ENCODE results near the gene KCNK18. TPM values are rescaled to one million over a fixed set of nuclear protein-coding genes. Genes with fewer than 3 reads are reported as not detected.

KCNK18 gene
- total and polyA plus RNA-seq, 4 experiments from 2014 or later, result not detected

DNA sequence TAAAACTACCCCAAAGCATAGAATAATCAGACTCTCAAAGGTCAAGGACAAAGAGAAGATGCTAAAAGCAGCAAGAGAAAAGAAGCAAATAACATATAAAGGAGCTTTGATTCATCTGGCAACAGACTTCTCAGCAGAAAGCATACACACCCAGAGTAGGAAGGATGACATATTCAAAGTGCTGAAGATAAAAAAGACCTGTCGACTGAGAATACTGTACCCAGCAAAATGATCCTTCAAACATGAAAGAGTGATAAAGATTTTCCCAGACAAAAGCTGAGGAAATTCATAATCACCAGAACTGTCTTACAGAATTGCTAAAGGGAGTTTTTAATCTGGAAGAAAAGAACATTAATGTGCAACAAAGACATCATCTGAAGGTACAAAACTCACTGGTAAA lies 14.9 kb downstream of the KCNK18 start:
- H3K27ac Mint-ChIP-seq, result no peak overlapping the region
- peaks cover 16 to 21% of the 10 kb centered on the region in 2 donors for H3K27me3 Mint-ChIP-seq
- H3K27ac ChIP-seq (ENCODE audit: low read depth, low read length), result no peak overlapping the region
- H3K4me1 Mint-ChIP-seq, result peaks cover 1 to 9% (median 1%) of the 10 kb centered on the region in 4 donors
- H3K9me3 ChIP-seq (ENCODE audit: control insufficient read depth in 1 of 2, low read length in 2 of 2), result peaks cover 0 to 3% of the 10 kb centered on the region in 2 donors
- H3K36me3 ChIP-seq (ENCODE audit: insufficient read depth, low read length), result no peaks in the 10 kb centered on the region
- DNase-seq, result no peak
- H3K4me3 ChIP-seq (ENCODE audit: low read length in 2 of 2), result no peak overlapping the region
- intact Hi-C loops (cut with micrococcal nuclease), result no loop called here
- no peak overlapping the region for H3K4me3 Mint-ChIP-seq
- peaks cover 9% of the 10 kb centered on the region for H3K4me1 ChIP-seq (ENCODE audit: insufficient read depth, low read length)
- peaks cover 3% of the 10 kb centered on the region for H3K27me3 ChIP-seq (ENCODE audit: insufficient read depth, low read length)
- H3K36me3 Mint-ChIP-seq, result no peaks in the 10 kb centered on the region
- POLR2A ChIA-PET (ENCODE audit: partially characterized antibody), result no interaction called here
- CTCF ChIA-PET (ENCODE audit: partially characterized antibody), result no interaction called here
- peaks cover 2 to 35% (median 17%) of the 10 kb centered on the region in 8 donors for H3K9me3 Mint-ChIP-seq

DNA sequence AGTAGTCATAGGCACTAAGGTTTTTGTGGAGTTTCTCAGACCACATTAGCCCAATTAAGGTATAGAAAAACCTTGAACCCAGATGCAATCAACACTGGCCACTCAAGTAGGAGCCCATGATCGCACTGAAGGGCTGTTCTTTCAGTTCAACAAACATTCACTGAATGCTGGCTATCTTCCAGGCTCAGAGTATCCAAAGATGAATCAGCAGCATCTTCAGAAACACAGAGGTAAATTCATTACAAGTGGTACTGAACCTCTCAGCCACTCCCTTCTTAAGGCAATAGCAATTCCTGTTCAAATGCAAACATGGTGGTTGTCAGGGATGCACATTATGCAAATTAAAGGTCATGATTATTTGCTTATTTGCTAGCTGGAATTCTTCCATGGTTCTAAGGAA lies 17.1 kb downstream of the KCNK18 start:
- no peak overlapping the region for H3K4me3 Mint-ChIP-seq
- no peaks in the 10 kb centered on the region for H3K36me3 Mint-ChIP-seq
- H3K27ac Mint-ChIP-seq, result no peak overlapping the region
- Histone ChIP-seq H3K27me3 (ENCODE audit: insufficient read depth, low read length) (peaks cover 4% of the 10 kb centered on the region), H3K27ac (ENCODE audit: low read depth, low read length) (no peak overlapping the region), H3K36me3 (ENCODE audit: insufficient read depth, low read length) (no peaks in the 10 kb centered on the region), H3K9me3 (ENCODE audit: control insufficient read depth in 1 of 2, low read length in 2 of 2) (peaks cover 0 to 3% of the 10 kb centered on the region in 2 donors), H3K4me3 (ENCODE audit: low read length in 2 of 2) (no peak overlapping the region), H3K4me1 (ENCODE audit: insufficient read depth, low read length) (peaks cover 12% of the 10 kb centered on the region)
- H3K9me3 Mint-ChIP-seq, result peaks cover 2 to 35% (median 15%) of the 10 kb centered on the region in 8 donors
- H3K27me3 Mint-ChIP-seq, result peaks cover 16 to 26% of the 10 kb centered on the region in 2 donors
- ChIA-PET POLR2A (ENCODE audit: partially characterized antibody) (no interaction called here), CTCF (ENCODE audit: partially characterized antibody) (no interaction called here)
- no peak for DNase-seq
- peaks cover 1 to 11% (median 8%) of the 10 kb centered on the region in 4 donors for H3K4me1 Mint-ChIP-seq
- intact Hi-C loops (cut with micrococcal nuclease), result no loop called here

DNA sequence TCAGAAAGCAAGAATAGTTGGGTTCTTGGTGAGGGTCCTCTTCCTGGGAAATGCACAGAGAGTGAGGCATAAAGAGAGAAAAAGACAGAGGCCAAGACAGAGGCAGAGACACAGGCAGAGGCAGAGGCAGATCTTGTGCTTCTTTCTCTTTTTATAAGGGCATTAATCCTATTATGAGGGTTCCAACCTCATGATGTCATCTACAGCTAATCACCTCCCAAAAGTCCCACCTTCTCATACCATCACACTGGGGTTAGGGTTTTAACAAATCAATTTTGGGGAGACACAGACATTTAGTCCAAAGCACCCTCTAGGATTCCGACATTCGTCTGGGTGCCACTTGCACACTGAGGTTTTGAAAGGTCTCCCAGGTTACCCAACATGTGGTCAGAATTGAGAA lies 17.8 kb downstream of the KCNK18 start:
- no peaks in the 10 kb centered on the region for H3K36me3 ChIP-seq (ENCODE audit: insufficient read depth, low read length)
- no peak overlapping the region for H3K4me3 ChIP-seq (ENCODE audit: low read length in 2 of 2)
- peaks cover 2 to 35% (median 15%) of the 10 kb centered on the region in 8 donors for H3K9me3 Mint-ChIP-seq
- peaks cover 1 to 11% (median 8%) of the 10 kb centered on the region in 4 donors for H3K4me1 Mint-ChIP-seq
- intact Hi-C loops (cut with micrococcal nuclease), result loop anchor here (5.0 kb wide), 2 partner anchors 162 to 227 kb away; partner anchors contain the start of gene PDZD8
- peak overlapping the region in 4 of 8 donors; percentile 2 to 52 (median 42) for H3K4me3 Mint-ChIP-seq
- peaks cover 0 to 3% of the 10 kb centered on the region in 2 donors for H3K9me3 ChIP-seq (ENCODE audit: control insufficient read depth in 1 of 2, low read length in 2 of 2)
- POLR2A ChIA-PET (ENCODE audit: partially characterized antibody), result no interaction called here
- CTCF ChIA-PET (ENCODE audit: partially characterized antibody), result interaction anchor here (4.2 kb wide), 1 partner anchor 104 kb away, joined by 70 read pairs; no protein-coding TSS in a partner anchor
- H3K27me3 ChIP-seq (ENCODE audit: insufficient read depth, low read length), result peaks cover 4% of the 10 kb centered on the region
- H3K4me1 ChIP-seq (ENCODE audit: insufficient read depth, low read length), result peaks cover 12% of the 10 kb centered on the region
- DNase-seq, result no peak
- no peak overlapping the region for H3K27ac ChIP-seq (ENCODE audit: low read depth, low read length)
- H3K27ac Mint-ChIP-seq, result no peak overlapping the region
- no peaks in the 10 kb centered on the region for H3K36me3 Mint-ChIP-seq
- H3K27me3 Mint-ChIP-seq, result peaks cover 13 to 26% of the 10 kb centered on the region in 2 donors

DNA sequence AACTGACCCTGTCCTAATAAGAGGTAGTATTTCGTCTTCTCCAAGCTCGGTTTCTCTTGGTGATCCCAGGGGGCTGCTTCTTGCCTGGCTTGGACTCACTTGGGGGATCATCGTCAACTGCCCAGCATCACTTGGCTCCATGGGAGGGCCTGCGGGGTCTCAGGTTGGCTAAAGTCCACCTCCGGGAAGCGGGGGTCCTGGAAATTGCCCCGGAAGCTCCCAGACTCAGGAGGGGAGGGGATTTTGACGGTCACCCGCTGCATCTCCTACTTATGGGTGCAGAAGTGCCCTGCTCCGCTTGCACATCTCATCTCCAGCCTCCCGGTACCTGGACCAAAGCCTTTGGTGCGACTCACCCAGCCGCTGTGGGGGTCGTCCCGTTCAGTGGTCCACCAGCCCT lies 18.7 kb downstream of the KCNK18 start:
- POLR2A ChIA-PET (ENCODE audit: partially characterized antibody), result interaction anchor here (1.0 to 1.4 kb wide), 2 partner anchors 103 to 158 kb away, joined by 3 to 4 read pairs; no protein-coding TSS in a partner anchor
- peak overlapping the region in 5 of 8 donors; percentile 21 to 61 (median 29) for H3K4me3 Mint-ChIP-seq
- peaks cover 13 to 20% of the 10 kb centered on the region in 2 donors for H3K27me3 Mint-ChIP-seq
- Histone ChIP-seq H3K27me3 (ENCODE audit: insufficient read depth, low read length) (peaks cover 4% of the 10 kb centered on the region), H3K27ac (ENCODE audit: low read depth, low read length) (no peak overlapping the region), H3K36me3 (ENCODE audit: insufficient read depth, low read length) (no peaks in the 10 kb centered on the region), H3K4me3 (ENCODE audit: low read length in 2 of 2) (no peak overlapping the region), H3K9me3 (ENCODE audit: control insufficient read depth in 1 of 2, low read length in 2 of 2) (peaks cover 0 to 3% of the 10 kb centered on the region in 2 donors), H3K4me1 (ENCODE audit: insufficient read depth, low read length) (peaks cover 12% of the 10 kb centered on the region)
- peaks cover 2 to 28% (median 15%) of the 10 kb centered on the region in 8 donors for H3K9me3 Mint-ChIP-seq
- no peak overlapping the region for H3K27ac Mint-ChIP-seq
- H3K4me1 Mint-ChIP-seq, result peaks cover 1 to 11% (median 8%) of the 10 kb centered on the region in 4 donors
- H3K36me3 Mint-ChIP-seq, result no peaks in the 10 kb centered on the region
- CTCF ChIA-PET (ENCODE audit: partially characterized antibody), result interaction anchor here (0.7 to 4.2 kb wide), 42 partner anchors 9 to 1243 kb away, joined by 3 to 70 read pairs (median 5); partner anchors contain the start of gene KCNK18
- intact Hi-C loops (cut with micrococcal nuclease), result loop anchor here (5.0 kb wide), 2 partner anchors 161 to 226 kb away; partner anchors contain the start of gene PDZD8
- no peak for DNase-seq

DNA sequence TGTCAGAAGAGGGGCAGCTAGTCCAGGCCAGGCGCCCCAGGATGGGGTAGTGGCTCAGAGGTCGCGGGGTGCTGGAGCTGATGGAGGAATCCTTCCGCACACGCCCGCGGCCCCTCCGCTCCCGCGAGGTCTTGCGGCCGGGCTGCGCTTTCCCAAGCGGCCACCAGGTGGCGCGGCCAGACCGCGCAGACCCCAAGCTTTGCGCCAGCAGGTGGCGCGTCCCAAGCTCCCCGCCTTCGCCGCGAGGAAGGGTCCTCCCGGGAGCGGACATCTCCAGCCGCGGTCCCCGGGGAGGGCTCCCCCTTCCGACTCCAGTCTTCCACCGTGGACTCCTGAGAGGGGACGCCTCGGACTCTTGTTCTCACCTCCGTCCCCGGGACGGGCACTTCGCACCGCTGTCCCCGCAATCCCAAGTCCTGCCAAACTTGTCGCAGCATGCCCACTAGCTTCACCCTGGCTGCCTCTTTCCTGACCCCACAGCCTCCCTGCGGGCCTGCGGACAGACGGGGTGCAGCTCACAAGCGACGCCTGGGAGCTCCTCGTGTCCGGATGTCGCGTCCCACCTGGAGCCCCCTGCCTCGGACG lies 19.4 kb downstream of the KCNK18 start:
- Histone ChIP-seq H3K27me3 (ENCODE audit: insufficient read depth, low read length) (peaks cover 4% of the 10 kb centered on the region), H3K9me3 (ENCODE audit: control insufficient read depth in 1 of 2, low read length in 2 of 2) (peaks cover 0 to 3% of the 10 kb centered on the region in 2 donors), H3K4me1 (ENCODE audit: insufficient read depth, low read length) (peaks cover 12% of the 10 kb centered on the region), H3K27ac (ENCODE audit: low read depth, low read length) (no peak overlapping the region), H3K4me3 (ENCODE audit: low read length in 2 of 2) (peak overlapping the region; percentile 42 to 72), H3K36me3 (ENCODE audit: insufficient read depth, low read length) (no peaks in the 10 kb centered on the region)
- Mint-ChIP-seq H3K36me3 (no peaks in the 10 kb centered on the region), H3K9me3 (peaks cover 2 to 21% (median 8%) of the 10 kb centered on the region in 8 donors), H3K4me3 (peak overlapping the region; percentile 70 to 81 (median 77)), H3K27ac (no peak overlapping the region), H3K4me1 (peaks cover 1 to 11% (median 8%) of the 10 kb centered on the region in 4 donors), H3K27me3 (peaks cover 9 to 20% of the 10 kb centered on the region in 2 donors)
- ChIA-PET POLR2A (ENCODE audit: partially characterized antibody) (interaction anchor here (1.0 to 1.4 kb wide), 2 partner anchors 102 to 158 kb away, joined by 3 to 4 read pairs; no protein-coding TSS in a partner anchor), CTCF (ENCODE audit: partially characterized antibody) (interaction anchor here (0.7 to 4.2 kb wide), 51 partner anchors 9 to 1242 kb away, joined by 3 to 70 read pairs (median 4); partner anchors contain the start of gene KCNK18)
- DNase-seq, result peak in 4 of 5 donors; percentile 52 to 63 (median 60)
- intact Hi-C loops (cut with micrococcal nuclease), result loop anchor here (1.0 to 5.0 kb wide), 3 partner anchors 104 to 226 kb away; partner anchors contain the start of gene PDZD8

DNA sequence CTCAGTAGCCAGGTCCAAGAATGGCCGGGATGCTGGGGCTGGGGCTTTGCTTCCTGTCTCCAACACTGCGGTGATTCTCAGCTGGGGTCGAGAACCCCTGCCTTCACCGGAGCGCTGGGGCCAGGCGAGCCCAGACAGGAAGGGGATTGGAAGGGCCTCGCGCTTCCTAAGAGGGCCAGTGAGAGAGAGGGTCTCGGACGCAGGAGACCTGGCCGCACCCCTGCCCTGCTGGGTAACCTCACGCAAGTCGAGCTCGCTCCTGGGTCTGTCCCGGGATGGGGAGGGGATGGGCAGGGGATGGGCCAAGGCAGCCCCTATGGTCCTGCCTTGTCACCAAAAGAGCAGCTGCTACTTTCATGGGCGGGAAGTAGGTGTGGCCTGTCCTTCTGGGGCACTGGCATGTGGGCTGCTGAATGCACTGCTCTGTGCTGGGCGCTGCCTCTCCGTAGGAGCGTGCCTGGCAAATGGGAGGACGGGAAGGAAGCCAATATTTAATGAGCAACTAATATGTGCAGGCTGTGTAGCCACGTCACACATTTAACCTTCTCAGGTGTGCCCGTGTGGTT lies 20.0 kb downstream of the KCNK18 start:
- intact Hi-C loops (cut with micrococcal nuclease), result loop anchor here (1.0 to 5.0 kb wide), 3 partner anchors 103 to 225 kb away; partner anchors contain the start of gene PDZD8
- H3K27ac ChIP-seq (ENCODE audit: low read depth, low read length), result no peak overlapping the region
- peaks cover 0 to 15% (median 3%) of the 10 kb centered on the region in 8 donors for H3K9me3 Mint-ChIP-seq
- peaks cover 4% of the 10 kb centered on the region for H3K27me3 ChIP-seq (ENCODE audit: insufficient read depth, low read length)
- H3K4me1 ChIP-seq (ENCODE audit: insufficient read depth, low read length), result peaks cover 12% of the 10 kb centered on the region
- ChIA-PET POLR2A (ENCODE audit: partially characterized antibody) (interaction anchor here (1.0 to 1.4 kb wide), 2 partner anchors 102 to 157 kb away, joined by 3 to 4 read pairs; no protein-coding TSS in a partner anchor), CTCF (ENCODE audit: partially characterized antibody) (interaction anchor here (0.8 to 4.2 kb wide), 50 partner anchors 8 to 1242 kb away, joined by 3 to 70 read pairs (median 4); partner anchors contain the start of gene KCNK18)
- DNase-seq, result peak in 3 of 5 donors; percentile 1 to 14 (median 11)
- H3K27ac Mint-ChIP-seq, result no peak overlapping the region
- H3K27me3 Mint-ChIP-seq, result peaks cover 8 to 20% of the 10 kb centered on the region in 2 donors
- H3K36me3 Mint-ChIP-seq, result no peaks in the 10 kb centered on the region
- H3K36me3 ChIP-seq (ENCODE audit: insufficient read depth, low read length), result no peaks in the 10 kb centered on the region
- peaks cover 0 to under 1% of the 10 kb centered on the region in 2 donors for H3K9me3 ChIP-seq (ENCODE audit: control insufficient read depth in 1 of 2, low read length in 2 of 2)
- H3K4me1 Mint-ChIP-seq, result peaks cover 1 to 11% (median 8%) of the 10 kb centered on the region in 4 donors
- H3K4me3 Mint-ChIP-seq, result peak overlapping the region; percentile 70 to 81 (median 77)
- peak overlapping the region; percentile 42 to 72 for H3K4me3 ChIP-seq (ENCODE audit: low read length in 2 of 2)
